Hippocampal formation (tissue), 2 donors: ENCODE measurements around the gene PLEKHM3.

Experiments used
- DNase-seq, 2 donors: peaks; one replicate each; lab custom pipeline; 2025; lab: John Stamatoyannopoulos, UW

PLEKHM3 gene

DNA sequence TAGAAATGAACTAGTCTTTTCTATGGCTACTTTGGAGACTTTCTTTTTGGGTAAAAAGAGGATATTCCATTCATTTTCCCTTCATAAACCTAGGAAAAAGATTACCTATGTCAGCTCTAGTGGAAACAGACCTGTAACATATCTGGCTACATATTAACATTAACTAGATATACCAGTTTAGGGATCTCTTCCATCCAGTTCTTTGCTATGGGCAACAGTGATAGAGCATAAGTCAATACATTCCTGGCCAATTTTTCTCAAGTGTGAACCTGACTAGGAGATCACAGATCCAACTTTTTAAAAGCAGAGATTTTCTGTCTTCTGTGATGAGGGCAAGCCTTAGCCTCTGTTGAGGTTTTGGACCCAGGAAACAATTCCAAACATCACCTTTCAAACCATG, 34.5 kb downstream of the PLEKHM3 start:
- no peak for DNase-seq

- DNase-seq: no peak
Measured at GRCh38 chr2:207988975-207989374, 36.4 kb downstream of the PLEKHM3 start.

- DNase-seq: no peak
Measured at GRCh38 chr2:207987025-207987716, 38.2 kb downstream of the PLEKHM3 start.

- no peak for DNase-seq
Measured at GRCh38 chr2:207984765-207985480, 40.4 kb downstream of the PLEKHM3 start.

GRCh38 chr2:207983641-207984042, 41.7 kb downstream of the PLEKHM3 start:
- DNase-seq: no peak

DNA sequence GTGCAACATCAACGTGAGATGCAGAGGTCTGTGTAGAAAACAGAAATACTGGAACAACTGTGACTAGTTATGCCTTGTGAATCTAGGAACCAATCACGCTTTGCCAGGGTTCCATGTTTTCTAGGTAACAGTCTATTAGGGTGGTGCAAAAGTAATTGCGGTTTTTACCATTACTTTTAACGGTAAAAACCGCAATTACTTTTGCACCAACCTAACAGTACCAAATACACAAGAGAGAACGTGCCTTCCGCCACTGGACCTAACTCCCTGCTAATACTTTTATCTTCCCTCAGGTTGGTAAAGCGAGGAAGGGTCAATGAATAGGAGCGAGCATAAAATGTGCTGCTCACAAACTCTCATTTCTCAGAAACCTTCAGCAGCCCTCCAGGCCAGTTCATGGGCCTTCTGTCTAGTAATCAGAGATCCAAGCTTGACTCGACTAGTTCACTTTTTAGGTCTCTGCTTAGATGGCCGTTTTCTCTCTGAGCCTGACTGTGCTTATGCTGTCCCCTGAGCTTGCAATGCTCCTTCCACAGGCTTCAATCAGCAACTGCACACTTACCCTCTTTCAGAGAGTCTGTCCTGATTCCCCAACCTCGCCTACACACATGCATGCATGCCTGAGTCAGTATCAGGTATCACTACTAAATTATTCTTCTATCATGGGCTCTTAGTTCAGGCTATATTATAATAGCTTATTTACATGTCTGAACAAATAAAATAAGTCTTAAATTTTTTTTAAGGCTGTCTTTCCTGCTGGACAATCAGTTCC, 47.0 kb downstream of the PLEKHM3 start:
- no peak for DNase-seq

DNA sequence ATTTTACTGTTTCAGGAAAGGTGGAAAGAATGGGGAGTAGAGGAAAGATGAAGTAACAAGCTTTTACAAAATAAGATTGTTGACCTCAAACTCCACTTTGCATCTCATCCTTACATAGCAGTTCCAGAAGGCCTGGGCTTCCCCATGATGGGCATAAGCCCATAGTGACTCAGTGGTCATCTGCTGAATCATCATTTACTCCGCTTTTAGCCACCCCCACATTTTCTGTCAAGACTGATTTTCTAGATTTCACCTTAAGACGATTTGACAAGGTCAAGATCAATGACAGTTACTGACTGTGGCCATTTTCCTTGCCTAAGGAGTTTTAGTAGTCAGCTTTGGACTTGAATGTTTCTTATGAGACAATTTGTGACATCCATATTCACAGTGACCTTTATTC, 49.4 kb downstream of the PLEKHM3 start:
- DNase-seq: no peak

GRCh38 chr2:207974216-207974605, 51.1 kb downstream of the PLEKHM3 start:
- no peak for DNase-seq

DNA sequence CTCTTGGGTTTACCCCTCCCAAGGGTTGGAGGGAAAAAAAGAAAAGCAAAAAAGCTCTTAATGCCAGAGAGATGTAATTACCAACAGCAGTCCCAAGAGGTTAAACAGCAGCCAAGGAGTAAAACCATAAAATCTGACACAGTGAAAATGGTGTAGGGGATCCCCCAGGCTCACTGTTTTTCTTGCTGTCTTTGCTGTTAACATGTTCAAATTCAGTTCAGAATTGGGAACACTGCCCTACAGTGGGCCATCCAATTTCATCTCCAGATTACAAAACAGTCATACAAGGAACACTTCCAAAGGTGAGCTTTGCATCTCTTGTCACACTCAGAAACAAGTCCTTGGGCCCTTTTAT, 54.5 kb downstream of the PLEKHM3 start:
- DNase-seq: no peak

DNA sequence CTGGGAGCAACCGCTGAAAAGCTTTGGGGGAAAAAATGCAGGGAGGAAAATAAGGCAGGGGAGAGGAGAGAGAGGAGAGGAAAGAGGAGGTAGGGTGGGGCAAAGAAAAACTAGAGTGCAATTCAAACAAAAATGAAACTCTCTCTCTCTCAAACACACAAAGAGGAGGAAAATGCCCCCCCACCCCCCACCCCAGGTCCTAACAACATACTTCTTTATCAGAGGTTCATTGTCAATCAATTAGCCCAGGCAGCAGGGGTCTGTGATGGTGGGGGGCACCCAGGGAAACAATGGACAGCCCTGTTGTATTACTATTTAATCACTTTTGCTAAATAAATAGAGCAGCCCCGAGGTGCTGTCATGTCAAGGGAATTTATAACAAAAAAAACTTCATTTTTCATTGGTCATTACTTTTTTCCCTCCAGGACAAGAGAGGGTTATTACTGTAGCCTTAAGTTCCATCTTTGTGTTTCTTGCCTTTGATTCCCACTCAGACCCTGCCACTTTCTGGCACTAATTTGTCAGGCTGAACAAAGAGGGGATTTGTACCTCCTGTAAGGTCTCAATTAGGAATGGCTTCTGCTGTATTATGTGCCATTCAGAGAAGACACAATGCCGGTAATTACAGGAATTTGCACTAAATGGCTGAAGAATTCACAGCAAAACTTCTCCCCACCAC, 55.0 kb downstream of the PLEKHM3 start:
- no peak for DNase-seq

GRCh38 chr2:207969249-207969648, 56.1 kb downstream of the PLEKHM3 start:
- DNase-seq: no peak

GRCh38 chr2:207967121-207967520, 58.2 kb downstream of the PLEKHM3 start:
- no peak for DNase-seq

DNA sequence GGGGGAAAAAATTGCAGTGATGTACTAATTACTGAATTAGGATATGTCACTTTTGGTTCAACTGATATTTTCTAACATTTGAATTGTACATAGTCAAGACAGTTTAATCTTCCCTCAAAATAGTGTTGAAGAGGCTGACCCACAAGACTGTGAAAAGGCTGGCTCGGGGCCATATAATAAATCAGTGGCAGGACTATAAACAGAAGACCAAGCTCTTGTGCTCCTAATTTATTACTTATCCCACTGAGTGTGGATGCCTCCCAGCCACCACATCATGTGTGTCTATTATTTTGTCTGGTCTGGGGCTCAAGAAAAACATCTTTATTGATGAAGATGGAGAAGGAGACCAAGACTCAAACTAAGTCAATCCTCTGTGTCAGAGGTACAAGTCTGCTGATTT, 64.4 kb downstream of the PLEKHM3 start:
- no peak for DNase-seq

GRCh38 chr2:207960090-207960489, 65.2 kb downstream of the PLEKHM3 start:
- no peak for DNase-seq

DNA sequence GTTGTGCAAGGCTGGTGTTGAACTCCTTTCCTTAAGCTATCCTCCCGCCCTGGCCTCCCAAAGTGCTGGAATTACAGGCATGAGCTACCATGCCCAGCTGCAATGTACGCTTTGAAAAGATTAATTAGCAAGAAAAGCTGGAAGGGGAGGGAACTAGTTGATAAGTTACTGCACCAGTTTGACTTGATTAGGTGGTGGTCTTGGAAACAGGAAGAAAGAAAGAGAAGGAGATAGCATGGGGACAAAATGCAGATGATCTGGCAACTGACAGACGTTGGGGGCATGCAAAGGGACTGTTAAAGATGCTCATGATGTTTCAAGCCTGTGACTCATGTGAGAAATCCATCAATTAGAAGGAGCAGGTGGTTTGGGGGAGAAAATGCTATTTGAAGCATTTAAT, 68.6 kb downstream of the PLEKHM3 start:
- DNase-seq: no peak

DNA sequence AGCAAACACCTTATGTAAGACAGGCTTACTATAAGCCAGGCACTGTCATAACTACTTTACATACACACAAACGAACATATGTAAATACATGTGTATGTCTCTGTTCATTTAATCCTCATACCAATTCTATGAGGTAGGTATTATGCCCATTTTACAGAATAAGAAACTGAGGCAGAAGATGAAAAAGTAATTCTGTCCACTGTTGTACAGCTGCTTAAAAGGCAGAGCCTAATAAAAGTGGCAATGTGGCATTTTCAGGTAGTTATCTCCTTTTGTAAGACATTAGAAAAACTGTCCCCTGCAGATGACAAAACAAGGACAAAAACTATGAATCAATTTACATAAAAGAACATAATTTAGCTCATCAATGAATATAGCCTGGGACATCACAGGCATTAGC, 69.9 kb downstream of the PLEKHM3 start:
- DNase-seq: no peak

- DNase-seq: no peak
Measured at GRCh38 chr2:207953354-207953753, 72.0 kb downstream of the PLEKHM3 start.

DNA sequence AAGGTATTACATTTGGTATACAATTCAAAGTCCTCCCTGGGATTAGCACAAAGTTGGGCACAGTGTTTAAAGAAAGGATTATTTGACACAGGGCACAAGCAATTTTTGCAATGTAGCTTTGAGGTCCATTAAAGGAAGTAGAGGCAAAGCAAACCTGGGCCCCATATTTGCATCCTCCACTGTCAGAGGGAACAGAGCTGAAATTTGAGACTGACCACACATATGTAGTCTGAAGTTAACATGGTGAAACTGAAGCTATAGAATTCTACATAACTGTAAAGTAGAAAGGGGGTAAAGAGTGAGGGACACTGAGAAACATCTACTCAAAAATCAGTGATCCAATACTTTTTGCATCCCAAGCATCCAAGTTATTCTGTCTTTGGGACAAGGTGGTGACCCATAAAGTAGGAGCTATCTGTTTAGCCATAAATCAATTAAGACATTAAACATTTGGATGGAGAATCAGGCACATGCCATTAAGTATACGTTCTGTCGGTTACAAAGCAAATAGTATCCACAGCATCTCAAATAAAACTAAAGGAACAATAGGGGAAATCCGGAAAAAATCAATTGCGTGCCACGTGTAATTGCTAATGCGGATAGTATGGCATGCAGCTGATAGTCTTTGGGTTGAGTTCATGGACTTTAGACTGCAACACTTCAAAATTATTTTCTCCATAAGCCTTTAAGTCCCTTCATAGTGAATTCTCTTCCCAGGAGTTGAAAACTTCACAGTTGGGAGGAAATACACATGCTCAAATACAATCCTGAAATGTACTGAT, 72.6 kb downstream of the PLEKHM3 start:
- no peak for DNase-seq

GRCh38 chr2:207951734-207952470, 73.4 kb downstream of the PLEKHM3 start:
- no peak for DNase-seq

GRCh38 chr2:207950761-207951114, 74.6 kb downstream of the PLEKHM3 start:
- DNase-seq: no peak
